ENCODE data around the gene MCHR1. TPM values are rescaled to one million over a fixed set of nuclear protein-coding genes. Genes with fewer than 3 reads are reported as not detected.

MCHR1 gene
- total RNA-seq, 1 experiment from 2014 or later: not detected

GRCh38 chr22:40641269-40641668 lies 38.0 kb upstream of the MCHR1 start:
- no peak overlapping the region for H3K4me3 ChIP-seq (ENCODE audit: low read depth in 2 of 2, low read length in 2 of 2)
- H3K4me1 ChIP-seq (ENCODE audit: control insufficient read depth, insufficient read depth, low read length): peaks cover 12% of the 10 kb centered on the region
- in situ Hi-C loops (cut with HindIII; ENCODE audit: low pct_unique_long_range_greater_than_20kb, low sequenced_read_pairs): loop anchor here (25.0 kb wide), 1 partner anchor 104 kb away; no protein-coding TSS in a partner anchor
- H3K27ac ChIP-seq (ENCODE audit: low read length): no peak overlapping the region
- H3K9me3 ChIP-seq (ENCODE audit: control insufficient read depth, insufficient read depth, low read depth, low read length): no peaks in the 10 kb centered on the region
- no peak for DNase-seq (ENCODE audit: low read depth, low spot score)
- no TSS peak for BruUV-seq (replicated peaks)
- ChIA-PET POLR2A (no interaction called here), CTCF (no interaction called here)
- no peaks in the 10 kb centered on the region for H3K36me3 ChIP-seq (ENCODE audit: control insufficient read depth, insufficient read depth, low read length)
- no peak for TF ChIP-seq REST (IDR thresholded peaks at IDR 0.05; ENCODE audit: insufficient read depth in 1 of 2, low read depth in 2 of 2, low read length in 1 of 2)
- no peak for TF ChIP-seq SIN3A (IDR thresholded peaks at IDR 0.05; ENCODE audit: borderline replicate concordance, insufficient read depth, low read depth, low read length)
- no peak for TF ChIP-seq TCF7L2 (IDR thresholded peaks at IDR 0.05; ENCODE audit: low read depth, low read length)
- TF ChIP-seq CTCF (IDR thresholded peaks at IDR 0.05): no peak
- TF ChIP-seq POLR2AphosphoS5 (IDR thresholded peaks at IDR 0.05; ENCODE audit: low read depth, low read length): no peak
- ATAC-seq: no peak
- H3K27me3 ChIP-seq (ENCODE audit: control insufficient read depth, insufficient read depth, low read length): no peaks in the 10 kb centered on the region
- intact Hi-C loops (cut with micrococcal nuclease; ENCODE audit: unreplicated experiment): no loop called here

GRCh38 chr22:40642316-40642715 lies 37.0 kb upstream of the MCHR1 start:
- peaks cover 12% of the 10 kb centered on the region for H3K4me1 ChIP-seq (ENCODE audit: control insufficient read depth, insufficient read depth, low read length)

More at GRCh38 chr22:40642316-40642715, 37.0 kb upstream of the MCHR1 start:
- in situ Hi-C loops (cut with HindIII; ENCODE audit: low pct_unique_long_range_greater_than_20kb, low sequenced_read_pairs) (loop anchor here (25.0 kb wide), 1 partner anchor 105 kb away; no protein-coding TSS in a partner anchor), intact Hi-C loops (cut with micrococcal nuclease; ENCODE audit: unreplicated experiment) (no loop called here)
- no TSS peak for BruUV-seq (replicated peaks)
- POLR2A ChIA-PET: interaction anchor here (0.6 kb wide), 1 partner anchor 22 kb away, joined by 4 read pairs; no protein-coding TSS in a partner anchor
- DNase-seq (ENCODE audit: low read depth, low spot score) (no peak), ATAC-seq (no peak)
- Histone ChIP-seq H3K27ac (ENCODE audit: low read length) (no peak overlapping the region; the same call in 1 of the 2 replicates), H3K9me3 (ENCODE audit: control insufficient read depth, insufficient read depth, low read depth, low read length) (no peaks in the 10 kb centered on the region), H3K27me3 (ENCODE audit: control insufficient read depth, insufficient read depth, low read length) (no peaks in the 10 kb centered on the region), H3K4me3 (ENCODE audit: low read depth in 2 of 2, low read length in 2 of 2) (no peak overlapping the region), H3K36me3 (ENCODE audit: control insufficient read depth, insufficient read depth, low read length) (no peaks in the 10 kb centered on the region)
- TF ChIP-seq POLR2AphosphoS5 (IDR thresholded peaks at IDR 0.05; ENCODE audit: low read depth, low read length) (no peak), CTCF (IDR thresholded peaks at IDR 0.05) (no peak), SIN3A (IDR thresholded peaks at IDR 0.05; ENCODE audit: borderline replicate concordance, insufficient read depth, low read depth, low read length) (no peak)
- CTCF ChIA-PET: no interaction called here

All from Panc1 (cell line).